Stimulated activated CD8-positive, alpha-beta memory T cell treated with anti-CD3 and anti-CD28 coated beads, Interleukin-15, amount 100 ng/mL, for 1 hour (primary cell): ENCODE results near the gene KRTAP10-8.
"Not testable (repeated sequence)": the region's sequence is repeated elsewhere in the genome, so short reads cannot be mapped to it uniquely, and the experiment has no call there.

Experiments
- DNase-seq: peaks from one replicate; pipeline ENCODE4 v3.0.0-alpha.2; 2020; ENCODE audit warnings: low read depth

The KRTAP10-8 gene

DNA sequence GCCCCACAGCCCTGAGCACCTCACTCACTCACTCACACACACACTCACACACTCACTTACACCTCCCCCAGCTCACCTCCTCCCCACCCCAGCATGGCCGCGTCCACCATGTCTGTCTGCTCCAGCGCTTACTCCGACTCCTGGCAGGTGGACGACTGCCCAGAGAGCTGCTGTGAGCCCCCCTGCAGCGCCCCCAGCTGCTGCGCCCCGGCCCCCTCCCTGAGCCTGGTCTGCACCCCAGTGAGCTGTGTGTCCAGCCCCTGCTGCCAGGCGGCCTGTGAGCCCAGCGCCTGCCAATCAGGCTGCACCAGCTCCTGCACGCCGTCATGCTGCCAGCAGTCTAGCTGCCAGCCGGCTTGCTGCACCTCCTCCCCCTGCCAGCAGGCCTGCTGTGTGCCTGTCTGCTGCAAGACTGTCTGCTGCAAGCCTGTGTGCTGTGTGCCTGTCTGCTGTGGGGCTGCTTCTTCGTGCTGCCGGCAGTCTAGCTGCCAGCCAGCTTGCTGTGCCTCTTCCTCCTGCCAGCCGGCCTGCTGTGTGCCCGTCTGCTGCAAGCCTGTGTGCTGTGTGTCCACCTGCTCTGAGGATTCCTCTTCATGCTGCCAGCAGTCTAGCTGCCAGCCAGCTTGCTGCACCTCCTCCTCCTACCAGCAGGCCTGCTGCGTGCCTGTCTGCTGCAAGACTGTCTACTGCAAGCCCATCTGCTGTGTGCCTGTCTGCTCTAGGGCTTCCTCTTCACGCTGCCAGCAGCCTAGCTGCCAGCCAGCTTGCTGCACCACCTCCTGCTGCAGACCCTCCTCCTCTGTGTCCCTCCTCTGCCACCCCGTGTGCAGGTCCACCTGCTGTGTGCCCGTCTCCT lies 34.7 kb downstream of the KRTAP10-8 start, which contains the start of gene KRTAP10-11:
TSS of gene KRTAP10-11 (plus strand) at position 49 of the 856 bp plus-strand sequence. CDS start at position 94, 45 bp downstream.
- DNase-seq, result not testable (repeated sequence)

DNA sequence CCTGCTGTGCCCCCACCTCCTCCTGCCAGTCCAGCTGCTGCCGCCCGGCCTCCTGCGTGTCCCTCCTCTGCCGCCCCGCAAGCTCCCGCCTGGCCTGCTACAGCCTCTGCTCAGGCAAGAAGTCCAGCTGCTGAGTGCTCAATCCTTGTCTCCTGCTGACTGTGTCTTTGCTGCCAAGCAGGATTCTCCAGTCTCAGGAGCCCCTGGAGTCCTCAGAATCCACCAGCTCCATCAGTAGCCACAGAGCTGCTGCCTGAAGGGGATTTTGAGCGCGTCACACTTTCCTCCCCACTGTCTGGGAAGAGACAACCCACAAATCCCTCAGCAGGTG lies 35.3 kb downstream of the KRTAP10-8 start:
- no peak for DNase-seq

DNA sequence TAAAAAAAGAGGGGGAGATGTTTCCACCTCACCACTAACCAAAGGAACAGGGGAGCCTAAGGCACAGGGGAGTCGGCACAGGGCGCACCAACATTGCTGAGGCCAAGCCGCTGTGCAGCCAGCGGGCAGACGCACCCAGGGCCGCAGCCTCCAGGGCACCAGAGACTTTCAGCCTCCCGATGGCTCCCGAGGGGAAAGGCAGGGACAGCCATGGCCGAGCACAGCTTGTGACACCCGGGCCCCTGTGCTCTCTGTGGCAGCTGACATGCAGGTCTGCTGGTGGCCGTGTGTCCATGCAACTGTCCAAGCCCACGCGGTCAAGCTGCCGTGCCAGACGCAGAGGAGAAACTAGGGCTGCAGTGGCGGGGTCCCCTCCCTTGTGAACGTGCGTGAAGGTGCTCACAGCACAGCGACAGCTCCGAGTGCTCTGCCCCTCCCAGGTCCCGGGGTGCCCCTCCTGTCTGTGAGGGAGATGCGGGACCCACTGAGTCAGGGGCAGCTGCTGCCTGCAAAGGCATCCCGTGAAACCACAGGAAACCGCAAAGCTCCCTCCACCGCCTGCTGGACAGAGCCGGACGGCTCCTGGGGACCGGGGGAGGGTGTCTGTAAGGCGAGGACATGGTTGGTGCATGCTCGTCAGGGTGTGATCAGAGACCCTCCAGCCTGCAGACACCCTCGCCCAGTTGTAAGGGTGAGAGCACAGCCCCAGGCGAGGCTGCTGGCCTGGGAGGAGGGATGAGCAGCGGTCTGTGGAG lies 36.9 kb downstream of the KRTAP10-8 start:
- no peak for DNase-seq

DNA sequence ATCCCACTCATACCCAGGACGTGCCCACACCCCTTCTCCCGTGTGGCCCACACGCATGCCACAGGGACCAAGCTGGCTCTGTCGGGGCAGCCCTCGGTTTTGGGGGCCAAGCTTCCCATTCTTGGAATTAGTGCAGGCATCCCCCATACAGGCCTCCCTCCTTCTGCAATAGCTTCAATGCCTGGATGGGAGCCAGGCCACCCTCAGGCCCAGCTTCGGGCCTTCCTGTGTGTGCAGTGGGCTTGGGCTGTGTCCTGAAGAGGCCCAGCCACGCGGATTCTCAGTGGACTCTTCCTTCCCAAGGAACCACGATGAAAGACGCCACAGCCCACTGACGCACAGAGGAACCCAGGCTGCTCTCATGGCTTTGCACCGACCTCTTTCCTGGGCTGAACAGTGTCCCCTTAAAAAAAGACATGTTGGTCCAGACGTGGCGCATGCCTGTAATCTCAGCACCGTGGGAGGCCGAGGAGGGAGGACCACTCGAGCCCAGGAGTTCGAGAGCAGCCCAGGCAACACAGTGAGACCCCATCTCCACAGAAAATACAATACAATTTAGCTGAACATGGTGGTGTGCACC lies 37.7 kb downstream of the KRTAP10-8 start:
- DNase-seq, result no peak

DNA sequence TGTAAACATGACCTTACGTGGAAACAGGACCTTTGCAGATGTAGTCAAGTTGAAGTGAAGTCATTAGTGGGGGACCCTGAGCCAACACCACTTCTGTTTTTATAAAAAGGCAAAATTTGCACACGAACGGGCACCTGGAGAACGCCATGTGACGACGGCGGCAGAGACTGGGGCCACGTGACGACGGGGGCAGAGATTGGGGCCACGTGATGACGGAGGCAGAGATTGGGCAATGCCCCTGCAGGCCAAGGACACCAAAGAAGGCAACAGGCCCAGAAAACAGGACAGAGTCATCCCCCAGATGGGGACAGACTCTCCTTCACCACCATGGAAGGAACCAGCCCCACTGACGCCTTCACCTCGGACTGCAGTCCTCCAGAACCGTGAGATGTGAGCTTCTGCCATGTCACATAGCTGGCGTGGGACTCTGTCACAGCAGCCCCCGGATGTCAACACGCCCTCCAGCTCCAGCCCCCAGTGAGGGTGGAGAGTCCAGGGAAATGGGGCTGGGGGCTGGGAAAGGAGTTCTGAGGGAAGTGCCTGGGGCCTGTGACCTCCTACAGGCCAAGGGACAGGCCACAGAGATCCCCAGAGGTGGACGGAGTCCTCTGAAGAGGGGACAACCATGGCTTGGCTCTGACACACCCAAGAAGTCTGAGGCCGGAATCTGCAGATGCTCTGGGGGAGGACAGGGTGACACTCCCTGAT lies 38.5 kb downstream of the KRTAP10-8 start:
- no peak for DNase-seq

DNA sequence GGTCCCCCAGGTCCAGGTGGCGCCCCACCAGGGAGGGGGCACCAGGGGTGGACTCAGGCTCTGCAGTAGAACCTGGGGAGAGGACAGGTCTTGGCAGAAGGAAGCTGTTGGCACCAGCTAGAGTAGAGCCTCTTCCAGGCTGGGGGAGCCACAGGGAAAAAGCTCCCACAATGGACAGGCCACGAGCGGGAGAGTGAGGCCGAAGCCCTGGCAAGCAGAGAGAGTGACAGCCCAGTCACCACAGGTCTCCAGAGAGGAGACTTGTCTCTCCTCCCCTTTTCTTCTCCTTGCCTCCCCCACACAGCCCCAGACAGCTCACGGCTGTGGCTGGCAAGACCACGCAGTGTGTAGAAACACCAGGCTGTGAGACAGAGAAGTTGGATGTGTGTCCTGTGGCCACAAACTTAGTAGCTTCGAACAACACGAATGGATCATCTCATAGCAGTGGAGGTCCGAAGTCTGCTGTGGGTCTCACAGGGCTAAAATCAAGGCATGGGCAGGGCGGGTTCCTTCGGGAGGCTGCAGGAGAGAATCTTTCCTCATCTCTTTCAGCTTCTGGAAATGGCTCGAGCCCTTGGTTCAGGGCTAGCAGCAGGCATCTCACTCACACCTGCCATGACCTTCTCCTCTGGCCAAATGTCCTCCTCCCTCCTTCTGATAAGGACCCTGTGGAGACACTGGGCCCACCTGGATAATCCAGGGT lies 39.2 kb downstream of the KRTAP10-8 start:
- DNase-seq, result no peak

DNA sequence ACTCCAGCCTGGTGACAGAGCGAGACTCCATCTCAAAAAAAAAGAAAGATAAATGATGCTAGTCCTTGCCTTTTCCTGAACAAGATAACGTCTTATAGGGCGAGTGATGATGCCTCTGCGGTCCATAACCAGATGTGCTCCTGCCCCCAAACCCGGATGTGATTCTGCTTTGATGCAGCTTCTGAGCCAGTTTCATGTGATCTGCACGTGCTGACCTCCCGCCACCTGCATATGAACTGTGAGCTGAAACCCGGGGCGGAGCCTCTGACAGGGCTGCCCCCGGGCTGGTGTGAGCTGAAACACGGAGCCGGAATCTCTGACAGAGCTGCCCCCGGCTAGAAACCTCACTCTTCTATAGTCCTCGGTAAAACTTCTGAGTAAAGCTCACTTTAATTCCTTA lies 41.2 kb downstream of the KRTAP10-8 start:
- no peak for DNase-seq

DNA sequence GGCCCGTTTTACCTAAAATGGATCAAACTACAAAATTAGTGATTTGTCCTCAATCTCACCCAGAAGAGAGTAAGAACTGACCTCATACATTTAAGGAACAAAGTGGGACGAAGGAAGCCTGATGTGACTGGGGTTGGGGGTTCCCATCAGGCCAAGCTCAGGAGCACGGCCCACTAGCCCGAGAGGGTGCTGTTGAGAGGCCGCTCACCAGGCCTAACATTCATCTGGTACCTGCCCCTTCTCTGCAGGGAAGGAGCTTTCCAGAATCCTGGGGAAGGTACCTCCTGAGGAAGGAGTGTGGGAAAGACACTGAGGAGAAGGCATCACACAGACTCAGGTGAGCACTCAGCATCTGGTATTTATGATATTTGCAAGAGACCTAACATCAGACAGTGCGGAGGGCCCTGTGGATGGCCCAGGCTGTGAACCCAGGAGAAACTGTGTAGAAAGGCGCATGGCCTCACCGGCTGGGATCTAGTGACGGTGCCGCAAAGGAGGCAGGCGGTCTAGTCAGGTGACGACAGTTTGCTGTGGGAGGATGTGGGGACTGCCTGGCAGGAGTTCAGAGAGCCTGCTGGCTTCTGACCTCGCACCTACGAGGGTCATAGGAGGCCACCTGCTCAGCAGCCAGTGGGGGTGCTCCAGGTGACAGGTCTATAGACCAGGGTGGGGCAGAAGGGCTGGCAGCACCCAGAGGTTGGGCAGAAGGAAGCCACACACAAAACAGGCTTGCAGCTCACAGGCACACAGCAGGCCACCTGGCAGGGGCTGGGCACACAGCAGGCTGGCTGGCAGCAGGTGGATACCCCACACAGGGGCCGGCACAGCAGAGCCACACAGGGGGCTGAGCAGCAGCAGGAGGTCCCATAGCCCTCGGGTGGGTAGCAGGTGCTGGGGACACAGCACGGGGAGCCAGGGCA lies 42.0 kb downstream of the KRTAP10-8 start:
- no peak for DNase-seq

DNA sequence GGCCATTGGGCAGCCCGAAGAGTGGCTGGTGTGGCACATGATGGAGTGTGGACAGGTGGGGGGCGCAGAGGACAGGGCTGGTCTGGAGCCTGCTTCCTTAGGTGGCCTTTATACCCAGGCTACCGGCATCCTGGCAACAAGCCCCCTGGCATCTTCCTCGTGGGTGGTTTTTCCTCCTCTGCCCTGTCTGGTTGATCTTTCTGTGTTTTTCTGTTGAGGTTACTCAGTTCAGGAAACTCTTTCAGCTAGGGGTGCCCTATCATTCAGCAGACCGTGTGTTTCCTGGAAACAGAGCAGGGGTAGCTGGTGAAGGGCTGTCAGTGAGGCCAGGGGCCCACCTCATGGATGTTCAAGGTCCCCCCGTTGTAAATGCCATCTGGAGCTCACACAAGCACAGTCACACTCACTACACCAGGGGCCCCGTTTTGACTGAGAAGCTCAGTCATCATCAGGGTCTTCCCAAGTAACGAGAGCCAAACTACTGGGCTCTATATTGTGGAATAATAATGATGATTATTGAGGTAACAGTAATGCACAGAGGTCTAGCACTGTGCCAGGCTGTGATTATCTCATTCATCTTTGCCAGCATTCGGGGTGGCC lies 42.8 kb downstream of the KRTAP10-8 start, which contains the start of gene KRTAP12-4:
TSS of gene KRTAP12-4 (minus strand) at position 84 of the 600 bp plus-strand sequence. CDS start at position 39, 45 bp downstream.
- no peak for DNase-seq

DNA sequence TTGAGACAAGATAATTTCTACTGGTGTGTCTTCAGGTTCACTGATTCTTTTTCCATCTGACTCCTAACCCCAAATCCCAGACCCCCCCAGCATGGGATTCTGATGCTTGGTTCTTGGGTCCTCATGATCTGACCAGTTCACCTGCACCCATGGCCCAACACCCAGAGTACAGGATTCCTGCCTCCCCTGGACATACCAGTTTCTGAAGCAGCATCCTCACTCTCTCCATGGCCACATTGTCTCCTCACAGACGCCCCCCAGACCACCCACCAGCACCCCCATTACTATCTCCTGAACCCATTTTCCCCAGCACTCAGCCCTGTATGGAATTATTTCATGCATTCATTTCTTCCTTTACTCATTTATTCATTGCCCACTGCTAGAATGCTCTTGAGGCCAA lies 45.0 kb downstream of the KRTAP10-8 start:
- no peak for DNase-seq

DNA sequence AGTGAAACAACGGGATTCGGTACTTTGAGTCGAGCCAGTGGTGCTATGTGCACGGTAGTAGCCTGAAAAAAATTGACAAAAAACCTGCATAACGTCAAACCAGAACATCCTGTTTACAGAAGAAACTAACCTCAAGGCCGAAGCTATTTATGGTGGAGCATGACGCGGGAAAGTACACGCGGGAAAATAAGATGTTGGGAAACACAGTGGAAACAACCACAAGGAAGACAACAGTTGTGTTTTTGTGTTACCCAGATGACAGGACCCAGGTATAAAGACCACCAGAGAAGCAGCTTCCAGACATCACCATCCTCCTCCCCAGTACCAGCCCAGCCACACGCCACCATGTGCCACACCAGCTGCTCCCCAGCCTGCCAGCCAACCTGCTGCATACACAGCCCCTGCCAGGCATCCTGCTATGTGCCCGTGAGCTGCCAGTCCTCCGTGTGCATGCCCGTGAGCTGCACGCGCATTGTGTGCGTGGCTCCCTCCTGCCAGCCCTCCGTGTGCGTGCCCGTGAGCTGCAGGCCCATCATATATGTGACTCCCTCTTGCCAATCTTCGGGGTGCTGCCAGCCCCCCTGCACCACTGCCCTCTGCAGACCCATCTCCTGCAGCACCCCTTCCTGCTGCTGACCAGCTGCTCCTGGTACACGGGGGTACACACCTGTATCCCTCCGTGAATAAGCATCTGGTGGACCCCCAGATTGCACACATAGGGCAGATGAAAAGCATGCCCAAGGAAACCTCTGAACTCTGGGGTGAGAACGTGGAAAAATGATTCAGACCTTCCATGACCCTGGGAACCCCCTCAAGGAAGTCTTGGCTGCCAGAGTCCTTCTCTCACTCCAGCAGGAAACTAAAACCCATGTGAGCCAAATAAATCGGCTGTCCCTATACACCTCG lies 46.0 kb downstream of the KRTAP10-8 start, which contains the start of gene KRTAP12-3:
TSS of gene KRTAP12-3 (plus strand) at position 298 of the 906 bp plus-strand sequence. CDS start at position 346, 48 bp downstream.
- no peak for DNase-seq

DNA sequence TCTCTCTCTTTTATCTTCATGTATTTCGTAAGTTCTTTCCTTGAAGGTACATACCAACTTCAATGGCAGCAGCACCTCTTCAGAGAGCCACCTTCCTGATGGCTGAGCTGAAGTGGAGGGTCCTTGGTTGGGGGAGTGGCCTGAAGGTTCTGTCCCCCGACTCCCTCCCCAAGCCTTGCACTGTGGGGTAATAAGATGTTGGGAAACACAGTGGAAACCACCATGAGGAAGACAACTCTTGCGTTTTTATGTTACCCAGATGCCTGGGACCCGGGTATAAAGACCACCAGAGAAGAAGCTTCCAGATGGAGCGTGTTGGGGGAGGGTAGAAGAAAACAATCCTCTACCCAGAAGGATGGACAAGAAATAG lies 46.6 kb downstream of the KRTAP10-8 start:
- DNase-seq, result no peak

DNA sequence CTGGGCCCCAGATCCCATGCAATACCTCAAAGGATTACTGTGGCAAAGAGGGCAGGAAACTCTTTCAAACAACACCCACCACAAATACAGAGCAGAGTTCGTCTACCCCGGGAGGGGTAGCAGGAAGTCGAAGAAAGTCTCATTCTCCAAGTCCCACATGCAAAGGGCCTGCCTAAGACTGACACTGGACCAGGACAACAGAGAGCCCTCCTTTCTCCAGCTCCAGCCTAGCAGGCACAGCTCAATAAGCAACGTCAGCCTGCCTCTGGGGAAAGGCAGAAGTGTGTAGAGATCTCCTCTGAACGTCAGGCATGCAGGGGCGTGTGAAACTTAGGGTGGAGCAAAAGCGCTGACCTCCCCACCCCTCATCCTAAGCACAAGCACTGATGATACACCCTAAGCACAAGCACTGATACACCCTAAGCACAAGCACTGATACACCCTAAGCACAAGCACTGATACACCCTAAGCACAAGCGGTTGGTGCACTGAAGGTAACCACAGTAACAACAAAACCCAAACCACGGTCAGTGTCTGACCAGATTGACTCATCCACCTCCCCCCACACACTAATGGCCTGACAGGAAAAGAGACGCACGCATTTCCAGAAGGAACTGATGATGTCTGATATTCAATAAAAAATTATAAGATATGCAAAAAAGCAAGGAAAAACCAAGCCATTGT lies 47.2 kb downstream of the KRTAP10-8 start:
- DNase-seq, result no peak

DNA sequence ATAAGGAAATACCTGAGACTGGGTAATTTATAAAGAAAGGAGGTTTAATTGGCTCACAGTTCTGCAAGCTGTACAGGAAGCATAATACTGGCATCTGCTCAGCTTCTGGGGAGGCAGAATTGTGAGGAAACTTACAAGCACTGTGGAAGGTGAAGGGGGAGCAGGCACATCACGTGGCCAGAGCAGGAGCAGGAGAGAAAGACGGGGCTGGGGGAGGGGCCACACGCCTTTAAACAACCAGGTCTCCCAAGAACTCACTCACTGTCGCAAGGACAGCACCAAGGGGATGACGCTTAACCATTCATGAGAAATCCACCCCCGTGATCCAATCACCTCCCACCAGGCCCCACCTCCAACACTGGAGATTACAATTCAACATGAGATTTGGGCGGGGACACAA lies 49.7 kb downstream of the KRTAP10-8 start:
- not testable (repeated sequence) for DNase-seq
